Measurements from ENCODE around the gene ARHGEF37. TPM values are rescaled to one million over a fixed set of nuclear protein-coding genes. Genes with fewer than 3 reads are reported as not detected.
A peak's percentile ranks its signal among the peaks of the same experiment; 100 is the strongest.

The ARHGEF37 gene
- total and polyA plus RNA-seq, 2 donors (not counting 1 experiment from before 2014, with no cell fraction given): 0.31 to 5.3 TPM

- H2AFZ ChIP-seq (ENCODE audit: low read length): no peak overlapping the region
- peaks cover 12% of the 10 kb centered on the region for H3K36me3 ChIP-seq (ENCODE audit: control insufficient read depth, insufficient read depth, low read length)
- H3K9ac ChIP-seq (ENCODE audit: insufficient read depth, low read length): no peak overlapping the region
- no peaks in the 10 kb centered on the region for H3K9me3 ChIP-seq (ENCODE audit: control insufficient read depth, insufficient read depth, low read depth, low read length)
- H3K27me3 ChIP-seq (ENCODE audit: control insufficient read depth, insufficient read depth, low read length): no peaks in the 10 kb centered on the region
- H3K4me1 ChIP-seq (ENCODE audit: control insufficient read depth, extremely low read depth, insufficient read depth, low read length): peaks cover 10% of the 10 kb centered on the region
- DNase-seq (ENCODE audit: low read depth in 2 of 2): peak in 1 of 2 donors; percentile 17
- no peaks in the 10 kb centered on the region for H4K20me1 ChIP-seq (ENCODE audit: control insufficient read depth, extremely low read depth, insufficient read depth, low read length)
- peaks cover 90% of the 10 kb centered on the region for H3K79me2 ChIP-seq (ENCODE audit: control insufficient read depth, insufficient read depth, low read length)
- peak overlapping the region; percentile 73 for H3K4me2 ChIP-seq (ENCODE audit: extremely low read depth, insufficient read depth, low read length)
- TF ChIP-seq EZH2 (IDR thresholded peaks at IDR 0.05; ENCODE audit: low read length, missing control alignments): no peak
- TF ChIP-seq, protein P1, sequence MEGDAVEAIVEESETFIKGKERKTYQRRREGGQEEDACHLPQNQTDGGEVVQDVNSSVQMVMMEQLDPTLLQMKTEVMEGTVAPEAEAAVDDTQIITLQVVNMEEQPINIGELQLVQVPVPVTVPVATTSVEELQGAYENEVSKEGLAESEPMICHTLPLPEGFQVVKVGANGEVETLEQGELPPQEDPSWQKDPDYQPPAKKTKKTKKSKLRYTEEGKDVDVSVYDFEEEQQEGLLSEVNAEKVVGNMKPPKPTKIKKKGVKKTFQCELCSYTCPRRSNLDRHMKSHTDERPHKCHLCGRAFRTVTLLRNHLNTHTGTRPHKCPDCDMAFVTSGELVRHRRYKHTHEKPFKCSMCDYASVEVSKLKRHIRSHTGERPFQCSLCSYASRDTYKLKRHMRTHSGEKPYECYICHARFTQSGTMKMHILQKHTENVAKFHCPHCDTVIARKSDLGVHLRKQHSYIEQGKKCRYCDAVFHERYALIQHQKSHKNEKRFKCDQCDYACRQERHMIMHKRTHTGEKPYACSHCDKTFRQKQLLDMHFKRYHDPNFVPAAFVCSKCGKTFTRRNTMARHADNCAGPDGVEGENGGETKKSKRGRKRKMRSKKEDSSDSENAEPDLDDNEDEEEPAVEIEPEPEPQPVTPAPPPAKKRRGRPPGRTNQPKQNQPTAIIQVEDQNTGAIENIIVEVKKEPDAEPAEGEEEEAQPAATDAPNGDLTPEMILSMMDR (conservative IDR thresholded peaks at IDR 0.05 in 1 of 2, IDR thresholded peaks at IDR 0.05 in 1 of 2; ENCODE audit: low read depth in 1 of 2, low read length in 2 of 2): no peak
- H3K27ac ChIP-seq (ENCODE audit: insufficient read depth, low read length): peak overlapping the region; percentile 29
- H3K4me3 ChIP-seq (replicated peaks in 1 of 4; ENCODE audit: control extremely low read depth in 1 of 4, insufficient read depth in 1 of 4, low read depth in 3 of 4, low read length in 4 of 4): peak overlapping the region in 3 of 4 experiments; percentile 29 to 91 (median 46)
Observed at GRCh38 chr5:149546974-149547373, 34.3 kb upstream of the ARHGEF37 start.

GRCh38 chr5:149549461-149550267 is 31.6 kb upstream of the ARHGEF37 start:
- peak overlapping the region; percentile 83 to 93 (median 90) for H3K4me3 ChIP-seq (replicated peaks in 1 of 4; ENCODE audit: control extremely low read depth in 1 of 4, insufficient read depth in 1 of 4, low read depth in 3 of 4, low read length in 4 of 4)
- peaks cover 66% of the 10 kb centered on the region for H3K79me2 ChIP-seq (ENCODE audit: control insufficient read depth, insufficient read depth, low read length)
- peaks cover 9% of the 10 kb centered on the region for H3K4me1 ChIP-seq (ENCODE audit: control insufficient read depth, extremely low read depth, insufficient read depth, low read length)
- H3K4me2 ChIP-seq (ENCODE audit: extremely low read depth, insufficient read depth, low read length): peak overlapping the region; percentile 99
- H2AFZ ChIP-seq (ENCODE audit: low read length): no peak overlapping the region
- peak; percentile 52 to 61 for DNase-seq (ENCODE audit: low read depth in 2 of 2)
- H3K27me3 ChIP-seq (ENCODE audit: control insufficient read depth, insufficient read depth, low read length): no peaks in the 10 kb centered on the region
- peak overlapping the region; percentile 100 for H3K9ac ChIP-seq (ENCODE audit: insufficient read depth, low read length)
- no peak for TF ChIP-seq EZH2 (IDR thresholded peaks at IDR 0.05; ENCODE audit: low read length, missing control alignments)
- TF ChIP-seq, protein P1 (conservative IDR thresholded peaks at IDR 0.05 in 1 of 2, IDR thresholded peaks at IDR 0.05 in 1 of 2; ENCODE audit: low read depth in 1 of 2, low read length in 2 of 2): no peak
- peak overlapping the region; percentile 99 for H3K27ac ChIP-seq (ENCODE audit: insufficient read depth, low read length)
- H3K9me3 ChIP-seq (ENCODE audit: control insufficient read depth, insufficient read depth, low read depth, low read length): no peaks in the 10 kb centered on the region
- peaks cover 12% of the 10 kb centered on the region for H3K36me3 ChIP-seq (ENCODE audit: control insufficient read depth, insufficient read depth, low read length)
- H4K20me1 ChIP-seq (ENCODE audit: control insufficient read depth, extremely low read depth, insufficient read depth, low read length): no peaks in the 10 kb centered on the region

- no peaks in the 10 kb centered on the region for H4K20me1 ChIP-seq (ENCODE audit: control insufficient read depth, extremely low read depth, insufficient read depth, low read length)
- no peaks in the 10 kb centered on the region for H3K27me3 ChIP-seq (ENCODE audit: control insufficient read depth, insufficient read depth, low read length)
- peak overlapping the region; percentile 100 for H3K9ac ChIP-seq (ENCODE audit: insufficient read depth, low read length)
- peaks cover 9% of the 10 kb centered on the region for H3K4me1 ChIP-seq (ENCODE audit: control insufficient read depth, extremely low read depth, insufficient read depth, low read length)
- no peaks in the 10 kb centered on the region for H3K9me3 ChIP-seq (ENCODE audit: control insufficient read depth, insufficient read depth, low read depth, low read length)
- DNase-seq (ENCODE audit: low read depth in 2 of 2): peak; percentile 76 to 77
- peak overlapping the region; percentile 99 for H3K4me2 ChIP-seq (ENCODE audit: extremely low read depth, insufficient read depth, low read length)
- peaks cover 60% of the 10 kb centered on the region for H3K79me2 ChIP-seq (ENCODE audit: control insufficient read depth, insufficient read depth, low read length)
- H3K4me3 ChIP-seq (replicated peaks in 1 of 4; ENCODE audit: control extremely low read depth in 1 of 4, insufficient read depth in 1 of 4, low read depth in 3 of 4, low read length in 4 of 4): peak overlapping the region; percentile 83 to 93 (median 90)
- no peak overlapping the region for H2AFZ ChIP-seq (ENCODE audit: low read length)
- no peak for TF ChIP-seq EZH2 (IDR thresholded peaks at IDR 0.05; ENCODE audit: low read length, missing control alignments)
- TF ChIP-seq, protein P1 (conservative IDR thresholded peaks at IDR 0.05 in 1 of 2, IDR thresholded peaks at IDR 0.05 in 1 of 2; ENCODE audit: low read depth in 1 of 2, low read length in 2 of 2): no peak
- H3K36me3 ChIP-seq (ENCODE audit: control insufficient read depth, insufficient read depth, low read length): peaks cover 12% of the 10 kb centered on the region
- H3K27ac ChIP-seq (ENCODE audit: insufficient read depth, low read length): peak overlapping the region; percentile 99
Observed at GRCh38 chr5:149550268-149550583, 31.1 kb upstream of the ARHGEF37 start.

Measured in fibroblast of lung (primary cell).